ENCODE measurements around the gene KRT4.
"Not testable (repeated sequence)": the region's sequence is repeated elsewhere in the genome, so short reads cannot be mapped to it uniquely, and the experiment has no call there.

KRT4 gene

DNA sequence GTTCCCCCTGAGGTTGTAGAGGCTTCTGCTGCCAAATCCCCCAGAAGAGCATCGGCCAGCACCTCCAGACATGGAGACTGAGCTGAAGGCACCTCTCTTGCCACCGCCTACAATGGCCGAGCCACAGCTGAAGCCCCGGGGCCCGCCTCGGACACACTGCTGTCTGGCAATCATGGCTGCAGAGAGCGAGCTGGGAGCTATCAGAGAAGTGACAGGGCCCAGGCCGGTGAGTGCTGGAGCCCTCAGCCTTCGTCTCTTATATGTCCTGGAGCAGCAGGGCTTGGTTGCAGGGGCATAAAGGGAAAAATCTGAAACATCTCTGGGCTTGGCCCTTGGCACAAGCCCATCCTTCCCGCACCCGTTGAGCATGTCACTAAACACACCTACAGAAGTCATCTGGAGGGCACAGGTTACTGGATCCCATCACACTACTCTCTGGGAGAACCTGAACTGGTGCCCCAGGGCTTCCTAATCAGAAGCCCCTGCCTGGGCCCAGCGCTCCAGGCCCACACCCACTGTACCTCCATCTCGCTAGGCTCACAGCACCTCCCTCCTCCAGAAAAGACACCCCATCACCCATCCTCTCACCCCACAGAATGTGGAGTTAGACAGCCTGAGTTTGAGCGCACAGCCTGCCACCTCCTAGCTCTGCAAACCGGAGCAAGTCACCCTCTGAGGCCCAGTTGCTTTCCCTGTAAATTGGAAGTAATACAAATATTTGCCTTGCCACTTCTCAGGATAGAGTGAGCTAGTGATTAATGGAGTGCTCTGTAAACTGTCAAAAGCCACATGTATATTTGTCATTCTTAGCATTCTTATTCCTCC is at the start of gene KRT4:
KRT4 (minus strand) TSS at position 232 of the 825 bp plus-strand sequence; CDS start at position 174, 58 bp downstream.
- no peak for DNase-seq (ENCODE audit: low spot score)

DNA sequence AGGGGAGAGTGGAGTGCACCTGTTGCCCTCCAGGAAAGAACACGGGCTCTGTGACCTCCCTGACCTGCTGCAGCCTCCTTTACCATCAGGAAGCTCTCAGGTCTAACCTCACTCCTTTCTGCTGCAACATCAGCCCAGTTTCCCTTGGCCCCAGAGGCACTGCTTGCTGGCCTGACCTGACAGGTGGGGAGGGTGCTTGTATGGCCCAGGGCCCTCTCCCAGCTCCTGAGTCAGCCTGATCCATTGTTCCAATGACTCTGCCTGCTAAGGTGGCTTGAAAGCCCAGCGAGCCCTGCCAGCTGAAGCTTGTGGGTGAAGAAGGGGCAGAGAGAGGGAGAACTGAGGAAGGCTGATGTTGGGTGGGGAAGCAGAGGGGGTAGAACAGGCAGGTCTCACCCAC is 48.1 kb upstream of the KRT4 start:
- DNase-seq (ENCODE audit: low spot score): no peak

GRCh38 chr12:52861511-52861910 is 47.6 kb upstream of the KRT4 start:
- DNase-seq (ENCODE audit: low spot score): no peak

GRCh38 chr12:52860102-52860823 is 46.3 kb upstream of the KRT4 start:
- no peak for DNase-seq (ENCODE audit: low spot score)

DNA sequence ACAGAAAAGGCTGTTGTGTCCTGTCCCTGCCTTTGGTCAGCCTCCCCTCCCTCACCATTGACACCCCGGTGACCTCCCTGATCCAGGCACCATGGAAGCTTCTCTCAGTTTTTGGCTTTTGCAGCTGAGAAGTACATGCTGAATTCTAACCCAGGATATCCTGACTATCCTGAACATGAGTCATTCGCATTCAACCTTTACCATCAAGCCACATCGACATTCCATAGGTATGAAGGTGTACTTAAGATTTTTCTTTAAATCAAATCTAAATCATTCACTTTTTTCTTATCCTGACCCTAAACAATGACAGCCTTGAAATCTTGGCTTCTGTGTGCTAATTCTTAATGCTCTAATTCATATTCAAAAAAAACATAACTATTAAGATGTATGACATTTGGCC is 43.6 kb upstream of the KRT4 start:
- no peak for DNase-seq (ENCODE audit: low spot score)

GRCh38 chr12:52856787-52857186 is 42.9 kb upstream of the KRT4 start:
- no peak for DNase-seq (ENCODE audit: low spot score)

DNA sequence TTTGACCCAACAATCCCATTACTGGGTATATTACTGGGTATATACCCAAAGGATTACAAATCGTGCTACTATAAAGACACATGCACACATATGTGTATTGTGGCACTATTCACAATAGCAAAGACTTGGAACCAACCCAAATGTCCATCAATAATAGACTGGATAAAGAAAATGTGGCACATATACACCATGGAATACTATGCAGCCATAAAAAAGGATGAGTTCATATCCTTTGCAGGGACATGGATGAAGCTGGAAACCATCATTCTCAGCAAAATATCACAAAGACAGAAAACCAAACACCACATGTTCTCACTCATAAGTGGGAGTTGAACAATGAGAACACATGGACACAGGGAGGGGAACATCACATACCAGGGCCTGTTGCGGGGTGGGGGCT is 42.2 kb upstream of the KRT4 start:
- DNase-seq (ENCODE audit: low spot score): not testable (repeated sequence)

GRCh38 chr12:52851787-52852186 is 37.9 kb upstream of the KRT4 start:
- no peak for DNase-seq (ENCODE audit: low spot score)

DNA sequence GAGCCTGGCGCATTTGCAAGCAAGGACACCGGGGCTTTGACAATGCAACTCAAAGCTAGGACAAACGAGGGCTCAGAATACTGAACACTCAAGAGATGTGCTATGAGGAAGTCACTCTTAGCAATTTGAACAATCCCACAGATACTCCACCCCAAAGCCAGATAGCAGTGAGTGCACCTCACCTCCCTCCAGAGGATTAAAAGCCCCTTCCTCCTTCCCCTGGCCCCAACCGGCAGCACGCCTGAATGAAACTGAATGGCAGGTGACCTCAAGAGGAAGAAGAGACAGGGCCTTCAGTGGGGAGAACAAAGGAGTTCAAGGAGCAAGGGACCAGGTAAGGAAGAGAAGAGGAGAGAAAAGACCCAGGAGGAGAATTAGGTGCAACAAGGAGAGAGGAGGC is 36.8 kb upstream of the KRT4 start:
- DNase-seq (ENCODE audit: low spot score): no peak

- no peak for DNase-seq (ENCODE audit: low spot score)
These were observed 35.6 kb upstream of the KRT4 start for GRCh38 chr12:52849511-52849910.

- DNase-seq (ENCODE audit: low spot score): no peak
These were observed 34.8 kb upstream of the KRT4 start, which contains the start of gene KRT78 for GRCh38 chr12:52848661-52849255. KRT78 (minus strand) TSS chr12:52848994; CDS start chr12:52848930, 64 bp downstream.

GRCh38 chr12:52847335-52848102 is 33.6 kb upstream of the KRT4 start:
- DNase-seq (ENCODE audit: low spot score): no peak

- no peak for DNase-seq (ENCODE audit: low spot score)
These were observed 32.5 kb upstream of the KRT4 start for GRCh38 chr12:52846356-52846970.

DNA sequence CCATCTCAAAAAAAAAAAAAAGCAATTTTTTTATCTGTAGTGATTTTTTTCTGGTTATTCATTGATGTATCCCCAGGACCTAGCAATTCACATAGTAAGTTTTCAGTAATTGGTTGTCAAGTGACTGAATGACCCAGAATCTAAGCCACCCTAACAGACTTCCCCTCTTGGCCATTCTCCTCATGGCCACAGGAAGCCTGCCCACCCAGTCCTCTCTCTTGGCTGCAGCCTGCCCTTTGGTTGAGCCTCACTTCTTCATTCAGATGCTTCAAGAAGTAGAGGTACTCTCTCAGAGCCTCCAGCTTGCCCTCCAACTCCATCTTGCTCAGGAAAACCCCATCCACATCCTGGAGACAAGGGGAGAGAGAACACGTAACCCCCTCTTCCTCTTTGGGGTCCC is 32.0 kb upstream of the KRT4 start:
- no peak for DNase-seq (ENCODE audit: low spot score)

- DNase-seq (ENCODE audit: low spot score): no peak
These were observed 30.5 kb upstream of the KRT4 start for GRCh38 chr12:52844386-52844785.

- no peak for DNase-seq (ENCODE audit: low spot score)
These were observed 25.7 kb upstream of the KRT4 start for GRCh38 chr12:52839436-52840105.

GRCh38 chr12:52838609-52839435 is 24.9 kb upstream of the KRT4 start:
- DNase-seq (ENCODE audit: low spot score): no peak

- no peak for DNase-seq (ENCODE audit: low spot score)
These were observed 24.1 kb upstream of the KRT4 start for GRCh38 chr12:52837781-52838608.

GRCh38 chr12:52837413-52837741 is 23.5 kb upstream of the KRT4 start:
- DNase-seq (ENCODE audit: low spot score): peak; percentile 51
